ENCODE data around the gene SGCB.

Gene SGCB

DNA sequence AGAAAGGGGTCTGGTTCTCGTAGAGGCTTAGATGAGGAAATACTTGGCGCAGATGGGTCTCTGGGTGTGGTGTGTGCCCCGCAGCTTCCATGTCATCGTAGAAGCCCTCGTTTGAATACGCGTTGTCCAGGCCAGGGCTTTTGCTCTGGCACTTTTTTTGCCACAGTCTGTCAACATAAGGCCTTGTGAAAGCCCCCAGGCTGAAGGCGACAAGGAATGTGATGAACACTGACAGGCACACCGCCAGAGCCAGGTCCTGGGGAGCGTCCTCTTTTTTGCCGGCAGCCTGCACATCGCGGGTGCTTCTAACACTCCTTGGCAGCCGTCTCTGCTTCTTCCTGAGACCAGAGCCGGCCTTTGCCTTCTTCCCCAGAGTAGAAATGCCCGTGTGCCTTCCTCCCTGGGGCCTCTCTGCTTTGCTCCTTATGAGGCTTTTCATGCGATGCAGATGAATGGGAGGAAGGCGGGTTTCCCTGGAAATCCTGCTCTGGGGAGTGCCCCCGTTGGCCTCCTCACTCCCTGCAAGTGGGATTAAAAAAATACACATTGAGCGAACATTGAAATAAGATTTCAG is 42.4 kb downstream of the SGCB start:
- no peak overlapping the region for H2AFZ ChIP-seq (ENCODE audit: low read depth, low read length, severe bottlenecking)
- H4K20me1 ChIP-seq (ENCODE audit: low read depth, low read length): no peaks in the 10 kb centered on the region
- no peak overlapping the region for H3K9ac ChIP-seq (ENCODE audit: low read length)
- no peak overlapping the region for H3K4me3 ChIP-seq (ENCODE audit: insufficient read depth, low read length, poor library complexity, severe bottlenecking)
- no peak for TF ChIP-seq EZH2phosphoT487 (conservative IDR thresholded peaks at IDR 0.05; ENCODE audit: low read length)
- TF ChIP-seq, protein P1, sequence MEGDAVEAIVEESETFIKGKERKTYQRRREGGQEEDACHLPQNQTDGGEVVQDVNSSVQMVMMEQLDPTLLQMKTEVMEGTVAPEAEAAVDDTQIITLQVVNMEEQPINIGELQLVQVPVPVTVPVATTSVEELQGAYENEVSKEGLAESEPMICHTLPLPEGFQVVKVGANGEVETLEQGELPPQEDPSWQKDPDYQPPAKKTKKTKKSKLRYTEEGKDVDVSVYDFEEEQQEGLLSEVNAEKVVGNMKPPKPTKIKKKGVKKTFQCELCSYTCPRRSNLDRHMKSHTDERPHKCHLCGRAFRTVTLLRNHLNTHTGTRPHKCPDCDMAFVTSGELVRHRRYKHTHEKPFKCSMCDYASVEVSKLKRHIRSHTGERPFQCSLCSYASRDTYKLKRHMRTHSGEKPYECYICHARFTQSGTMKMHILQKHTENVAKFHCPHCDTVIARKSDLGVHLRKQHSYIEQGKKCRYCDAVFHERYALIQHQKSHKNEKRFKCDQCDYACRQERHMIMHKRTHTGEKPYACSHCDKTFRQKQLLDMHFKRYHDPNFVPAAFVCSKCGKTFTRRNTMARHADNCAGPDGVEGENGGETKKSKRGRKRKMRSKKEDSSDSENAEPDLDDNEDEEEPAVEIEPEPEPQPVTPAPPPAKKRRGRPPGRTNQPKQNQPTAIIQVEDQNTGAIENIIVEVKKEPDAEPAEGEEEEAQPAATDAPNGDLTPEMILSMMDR (IDR thresholded peaks at IDR 0.05; ENCODE audit: insufficient read depth, low read length, poor library complexity, severe bottlenecking): no peak
- H3K27ac ChIP-seq (ENCODE audit: low read depth, low read length): no peak overlapping the region
- H3K79me2 ChIP-seq (ENCODE audit: insufficient read depth, low read length): no peaks in the 10 kb centered on the region
- no peaks in the 10 kb centered on the region for H3K27me3 ChIP-seq (ENCODE audit: low read length)
- no peaks in the 10 kb centered on the region for H3K36me3 ChIP-seq (ENCODE audit: low read length)
- H3K4me2 ChIP-seq (ENCODE audit: low read depth, low read length, poor library complexity, severe bottlenecking): no peak overlapping the region
- H3K9me3 ChIP-seq (ENCODE audit: insufficient read depth, low read length): no peaks in the 10 kb centered on the region
- no peaks in the 10 kb centered on the region for H3K9me2 ChIP-seq (replicated peaks; ENCODE audit: insufficient read depth, low read length)
- no peaks in the 10 kb centered on the region for H3F3A ChIP-seq (ENCODE audit: insufficient read depth)

Measured in SU-DHL-6 (cell line).